HepG2 (cell line): ENCODE data around the gene ME3. TPM values are rescaled to one million over a fixed set of nuclear protein-coding genes. Genes with fewer than 3 reads are reported as not detected.

ENCODE experiments used
- AKAP8 ChIP-seq: sonication (generic); formaldehyde crosslinking; IDR thresholded peaks from 2 replicates; pipeline ENCODE4 v1.5.1; 2020; ENCODE audit warnings: mild to moderate bottlenecking, missing genetic modification reagents
- CBX1 ChIP-seq: IDR thresholded peaks from one replicate; pipeline ENCODE4 v1.6.1; 2016; ENCODE audit warnings: antibody characterized with exemption, low read depth
- CBX2 ChIP-seq, 2 experiments: fragments of 200-600 bp in 1 of 2; sonication (generic); formaldehyde crosslinking in 1 of 2; IDR thresholded peaks; 2 replicates each; pipeline versions ENCODE4 v1.7.0 to v1.8.1; 2018 to 2022; ENCODE audit warnings: low read depth in 2 of 2, low read length in 1 of 2, mild to moderate bottlenecking in 1 of 2, missing genetic modification reagents in 1 of 2
- ELF4 ChIP-seq: sonication (generic); formaldehyde crosslinking; IDR thresholded peaks from 2 replicates; pipeline ENCODE4 v1.5.0; 2020; ENCODE audit warnings: missing genetic modification reagents, mild to moderate bottlenecking, moderate library complexity, borderline replicate concordance
- HDAC6 ChIP-seq: fragments of 200-600 bp; sonication (generic); IDR thresholded peaks from 2 replicates; pipeline ENCODE4 v1.7.0; 2017; ENCODE audit warnings: mild to moderate bottlenecking, antibody characterized with exemption, low read length, low read depth
- SRF ChIP-seq: IDR thresholded peaks from 2 replicates; pipeline ENCODE4 v1.6.1; 2011; ENCODE audit warnings: mild to moderate bottlenecking, low read depth, low read length, moderate library complexity
- TARDBP ChIP-seq: sonication (generic); formaldehyde crosslinking; IDR thresholded peaks from 2 replicates; pipeline ENCODE4 v1.8.0; 2022; ENCODE audit warnings: mild to moderate bottlenecking, missing genetic modification reagents
- TEAD3 ChIP-seq: optimal IDR thresholded peaks from 2 replicates; pipeline ENCODE3; 2016; ENCODE audit warnings: borderline replicate concordance
- ZNF12 ChIP-seq: sonication (generic); formaldehyde crosslinking; IDR thresholded peaks from 2 replicates; pipeline ENCODE4 v1.5.0; 2020; ENCODE audit warnings: missing genetic modification reagents
- ZNF124 ChIP-seq: sonication (generic); formaldehyde crosslinking; IDR thresholded peaks from 2 replicates; pipeline ENCODE4 v1.4.0; 2020; ENCODE audit warnings: missing genetic modification reagents
- ZNF33A ChIP-seq: sonication (generic); formaldehyde crosslinking; IDR thresholded peaks from 2 replicates; pipeline ENCODE4 v1.5.1; 2020; ENCODE audit warnings: missing genetic modification reagents, mild to moderate bottlenecking, moderate library complexity, borderline replicate concordance
- ZNF644 ChIP-seq: IDR thresholded peaks from 2 replicates; pipeline ENCODE4 v1.6.1; 2016; ENCODE audit warnings: low read depth
- polyA plus RNA-seq, 8 experiments: library from polyadenylated mRNA; depleted of rRNA in 3 of 8; stranded (reverse) in 7 of 8; unstranded in 1 of 8; fragments of >200 nt; fragmentation: Illumina TruSeq in 4 of 8; extraction: Trizol in 4 of 8; gene quantifications; 2 replicates each; pipeline versions ENCODE4 v1.2.1 to v1.2.3, GENCODE V29; 2011 to 2016; ENCODE audit warnings: low read depth in 4 of 8, missing spikeins in 1 of 8, mixed read lengths in 1 of 8; ENCODE audit not compliant: insufficient read depth in 1 of 8
- total RNA-seq, 5 experiments: library from RNA; depleted of rRNA; stranded (reverse); fragments of >200 nt; fragmentation: Illumina TruSeq; extraction: Trizol; gene quantifications; 2 replicates each; pipeline ENCODE4 v1.2.3, GENCODE V29; 2016; ENCODE audit warnings: low read depth in 1 of 5
- TF ChIP-seq, protein P1 (sequence below): sonication (generic); formaldehyde crosslinking; IDR thresholded peaks from 2 replicates; pipeline ENCODE4 v1.8.0; 2022; ENCODE audit warnings: missing genetic modification reagents, mild to moderate bottlenecking, moderate library complexity, borderline replicate concordance
- TF ChIP-seq, protein P2 (sequence below): sonication (generic); formaldehyde crosslinking; IDR thresholded peaks from 2 replicates; pipeline ENCODE4 v1.4.0; 2020; ENCODE audit warnings: missing genetic modification reagents, mild to moderate bottlenecking, borderline replicate concordance
- TF ChIP-seq, protein P3 (sequence below): sonication (generic); formaldehyde crosslinking; IDR thresholded peaks from 2 replicates; pipeline ENCODE4 v1.5.0; 2020; ENCODE audit warnings: mild to moderate bottlenecking, missing genetic modification reagents
- TF ChIP-seq, protein P4 (sequence below): sonication (generic); formaldehyde crosslinking; IDR thresholded peaks from 2 replicates; pipeline ENCODE4 v1.4.0; 2020; ENCODE audit warnings: mild to moderate bottlenecking, missing genetic modification reagents

Gene ME3
- total and polyA plus RNA-seq, 2 of the 13 experiments (the other 11 are each of a cell fraction or from before 2014, with no cell fraction given): not detected

DNA sequence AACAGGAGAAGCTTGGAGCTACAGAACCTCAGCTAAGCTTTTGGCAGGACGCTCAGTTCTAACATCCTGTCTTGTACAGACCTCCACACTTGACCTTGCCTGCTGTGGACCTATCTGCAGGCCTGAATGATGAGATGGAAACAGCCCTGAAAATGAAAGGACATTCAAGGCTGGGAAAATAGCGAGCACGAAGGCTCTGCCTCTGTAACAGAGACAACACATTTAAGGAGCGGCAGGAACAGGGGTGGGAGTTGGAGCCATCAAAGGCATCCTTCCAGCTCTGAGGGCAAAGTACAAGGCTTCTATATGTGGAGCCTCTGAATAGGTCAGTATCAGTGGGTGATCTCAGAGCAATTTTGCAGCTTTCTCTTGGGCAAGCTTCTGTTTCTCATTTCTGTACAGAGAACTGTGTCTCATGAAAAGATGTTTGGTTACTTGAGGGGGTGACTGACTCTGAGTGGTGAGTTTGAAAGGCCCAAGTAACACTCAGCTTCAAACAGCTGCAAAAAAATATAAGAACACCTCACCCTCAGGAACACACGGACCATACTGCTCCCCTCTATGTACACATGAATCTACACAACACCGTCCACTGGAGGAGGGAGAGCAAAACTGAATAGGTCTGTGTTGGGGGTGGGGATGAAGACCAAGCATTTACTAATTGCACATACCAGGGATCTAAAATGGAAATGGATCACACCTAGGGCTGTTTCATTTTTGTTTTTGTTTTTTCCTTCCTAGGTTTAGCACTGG lies 196.1 kb downstream of the ME3 start (continued):
- TF ChIP-seq, protein P1, sequence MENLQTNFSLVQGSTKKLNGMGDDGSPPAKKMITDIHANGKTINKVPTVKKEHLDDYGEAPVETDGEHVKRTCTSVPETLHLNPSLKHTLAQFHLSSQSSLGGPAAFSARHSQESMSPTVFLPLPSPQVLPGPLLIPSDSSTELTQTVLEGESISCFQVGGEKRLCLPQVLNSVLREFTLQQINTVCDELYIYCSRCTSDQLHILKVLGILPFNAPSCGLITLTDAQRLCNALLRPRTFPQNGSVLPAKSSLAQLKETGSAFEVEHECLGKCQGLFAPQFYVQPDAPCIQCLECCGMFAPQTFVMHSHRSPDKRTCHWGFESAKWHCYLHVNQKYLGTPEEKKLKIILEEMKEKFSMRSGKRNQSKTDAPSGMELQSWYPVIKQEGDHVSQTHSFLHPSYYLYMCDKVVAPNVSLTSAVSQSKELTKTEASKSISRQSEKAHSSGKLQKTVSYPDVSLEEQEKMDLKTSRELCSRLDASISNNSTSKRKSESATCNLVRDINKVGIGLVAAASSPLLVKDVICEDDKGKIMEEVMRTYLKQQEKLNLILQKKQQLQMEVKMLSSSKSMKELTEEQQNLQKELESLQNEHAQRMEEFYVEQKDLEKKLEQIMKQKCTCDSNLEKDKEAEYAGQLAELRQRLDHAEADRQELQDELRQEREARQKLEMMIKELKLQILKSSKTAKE (CRISPR knock-in tag): no peak
- TF ChIP-seq TARDBP (CRISPR knock-in tag) (no peak), ZNF33A (CRISPR knock-in tag) (no peak), ELF4 (CRISPR knock-in tag) (no peak), HDAC6 (no peak), TEAD3 (CRISPR knock-in tag) (no peak), ZNF124 (CRISPR knock-in tag) (no peak), ZNF644 (CRISPR knock-in tag) (peak; percentile 52; the same call in 1 of the 2 replicates), SRF (no peak), AKAP8 (CRISPR knock-in tag) (no peak), ZNF12 (CRISPR knock-in tag) (peak; percentile 88), CBX2 (IDR thresholded peaks at IDR 0.05; ENCODE audit: low read depth, low read length) (no peak), CBX2 (CRISPR knock-in tag; IDR thresholded peaks at IDR 0.05; ENCODE audit: low read depth) (no peak), CBX1 (no peak)
- TF ChIP-seq, protein P2, sequence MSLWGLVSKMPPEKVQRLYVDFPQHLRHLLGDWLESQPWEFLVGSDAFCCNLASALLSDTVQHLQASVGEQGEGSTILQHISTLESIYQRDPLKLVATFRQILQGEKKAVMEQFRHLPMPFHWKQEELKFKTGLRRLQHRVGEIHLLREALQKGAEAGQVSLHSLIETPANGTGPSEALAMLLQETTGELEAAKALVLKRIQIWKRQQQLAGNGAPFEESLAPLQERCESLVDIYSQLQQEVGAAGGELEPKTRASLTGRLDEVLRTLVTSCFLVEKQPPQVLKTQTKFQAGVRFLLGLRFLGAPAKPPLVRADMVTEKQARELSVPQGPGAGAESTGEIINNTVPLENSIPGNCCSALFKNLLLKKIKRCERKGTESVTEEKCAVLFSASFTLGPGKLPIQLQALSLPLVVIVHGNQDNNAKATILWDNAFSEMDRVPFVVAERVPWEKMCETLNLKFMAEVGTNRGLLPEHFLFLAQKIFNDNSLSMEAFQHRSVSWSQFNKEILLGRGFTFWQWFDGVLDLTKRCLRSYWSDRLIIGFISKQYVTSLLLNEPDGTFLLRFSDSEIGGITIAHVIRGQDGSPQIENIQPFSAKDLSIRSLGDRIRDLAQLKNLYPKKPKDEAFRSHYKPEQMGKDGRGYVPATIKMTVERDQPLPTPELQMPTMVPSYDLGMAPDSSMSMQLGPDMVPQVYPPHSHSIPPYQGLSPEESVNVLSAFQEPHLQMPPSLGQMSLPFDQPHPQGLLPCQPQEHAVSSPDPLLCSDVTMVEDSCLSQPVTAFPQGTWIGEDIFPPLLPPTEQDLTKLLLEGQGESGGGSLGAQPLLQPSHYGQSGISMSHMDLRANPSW (CRISPR knock-in tag): no peak
- TF ChIP-seq, protein P3, sequence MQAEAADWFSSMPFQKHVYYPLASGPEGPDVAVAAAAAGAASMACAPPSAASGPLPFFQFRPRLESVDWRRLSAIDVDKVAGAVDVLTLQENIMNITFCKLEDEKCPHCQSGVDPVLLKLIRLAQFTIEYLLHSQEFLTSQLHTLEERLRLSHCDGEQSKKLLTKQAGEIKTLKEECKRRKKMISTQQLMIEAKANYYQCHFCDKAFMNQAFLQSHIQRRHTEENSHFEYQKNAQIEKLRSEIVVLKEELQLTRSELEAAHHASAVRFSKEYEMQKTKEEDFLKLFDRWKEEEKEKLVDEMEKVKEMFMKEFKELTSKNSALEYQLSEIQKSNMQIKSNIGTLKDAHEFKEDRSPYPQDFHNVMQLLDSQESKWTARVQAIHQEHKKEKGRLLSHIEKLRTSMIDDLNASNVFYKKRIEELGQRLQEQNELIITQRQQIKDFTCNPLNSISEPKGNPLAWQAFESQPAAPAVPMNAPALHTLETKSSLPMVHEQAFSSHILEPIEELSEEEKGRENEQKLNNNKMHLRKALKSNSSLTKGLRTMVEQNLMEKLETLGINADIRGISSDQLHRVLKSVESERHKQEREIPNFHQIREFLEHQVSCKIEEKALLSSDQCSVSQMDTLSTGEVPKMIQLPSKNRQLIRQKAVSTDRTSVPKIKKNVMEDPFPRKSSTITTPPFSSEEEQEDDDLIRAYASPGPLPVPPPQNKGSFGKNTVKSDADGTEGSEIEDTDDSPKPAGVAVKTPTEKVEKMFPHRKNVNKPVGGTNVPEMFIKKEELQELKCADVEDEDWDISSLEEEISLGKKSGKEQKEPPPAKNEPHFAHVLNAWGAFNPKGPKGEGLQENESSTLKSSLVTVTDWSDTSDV (CRISPR knock-in tag): no peak
- TF ChIP-seq, protein P4, sequence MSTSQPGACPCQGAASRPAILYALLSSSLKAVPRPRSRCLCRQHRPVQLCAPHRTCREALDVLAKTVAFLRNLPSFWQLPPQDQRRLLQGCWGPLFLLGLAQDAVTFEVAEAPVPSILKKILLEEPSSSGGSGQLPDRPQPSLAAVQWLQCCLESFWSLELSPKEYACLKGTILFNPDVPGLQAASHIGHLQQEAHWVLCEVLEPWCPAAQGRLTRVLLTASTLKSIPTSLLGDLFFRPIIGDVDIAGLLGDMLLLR: no peak
